DOHH2 (cell line): Measurements from ENCODE around the gene EPHB1.

Experiments
- H3F3A ChIP-seq: fragments of 200-600 bp; sonication (generic), shearing (Covaris generic); 2 replicates; pipeline ENCODE4 v1.6.0; 2016; ENCODE audit warnings: antibody characterized with exemption, mild to moderate bottlenecking; ENCODE audit not compliant: control insufficient read depth, insufficient read depth
- H3K27ac ChIP-seq: fragments of 200-600 bp; sonication (generic); 2 replicates; pipeline ENCODE4 v1.5.1; 2014; ENCODE audit warnings: low read depth, mild to moderate bottlenecking, low read length, moderate library complexity
- H3K27me3 ChIP-seq: fragments of 200-600 bp; sonication (generic); 2 replicates; pipeline ENCODE4 v1.6.1; 2014; ENCODE audit warnings: mild to moderate bottlenecking, low read length, mixed read lengths; ENCODE audit not compliant: control insufficient read depth
- H3K36me3 ChIP-seq: fragments of 200-600 bp; sonication (generic); 2 replicates; pipeline ENCODE4 v1.6.1; 2014; ENCODE audit warnings: mild to moderate bottlenecking, low read length, moderate library complexity, mixed read lengths; ENCODE audit not compliant: control insufficient read depth
- H3K4me1 ChIP-seq: fragments of 200-600 bp; sonication (generic); 2 replicates; pipeline ENCODE4 v1.6.1; 2014; ENCODE audit warnings: mild to moderate bottlenecking, low read length, mixed read lengths; ENCODE audit not compliant: control insufficient read depth
- H3K4me2 ChIP-seq: fragments of 200-600 bp; sonication (generic); 2 replicates; pipeline ENCODE4 v1.6.0; 2014; ENCODE audit warnings: mild to moderate bottlenecking, low read length, moderate library complexity
- H3K4me3 ChIP-seq: fragments of 200-600 bp; sonication (generic); 2 replicates; pipeline ENCODE4 v1.5.1; 2014; ENCODE audit warnings: mild to moderate bottlenecking, low read length, mixed read lengths
- H3K79me2 ChIP-seq: fragments of 200-600 bp; sonication (generic); 2 replicates; pipeline ENCODE4 v1.6.1; 2014; ENCODE audit warnings: mild to moderate bottlenecking, low read length, mixed read lengths; ENCODE audit not compliant: control insufficient read depth
- H3K9me2 ChIP-seq: fragments of 200-600 bp; sonication (generic); replicated peaks from 2 replicates; pipeline ENCODE4 v1.6.1; 2014; ENCODE audit warnings: mild to moderate bottlenecking, low read length, mixed read lengths; ENCODE audit not compliant: control insufficient read depth
- H3K9me3 ChIP-seq: fragments of 200-600 bp; sonication (generic); 2 replicates; pipeline ENCODE4 v1.6.1; 2014; ENCODE audit warnings: antibody characterized with exemption, low read length, mixed read lengths; ENCODE audit not compliant: control insufficient read depth, insufficient read depth
- H4K20me1 ChIP-seq: fragments of 200-600 bp; sonication (generic); 2 replicates; pipeline ENCODE4 v1.6.0; 2014; ENCODE audit warnings: low read depth, mild to moderate bottlenecking, antibody characterized with exemption, low read length, moderate library complexity; ENCODE audit not compliant: control insufficient read depth, insufficient read depth
- EZH2phosphoT487 ChIP-seq: fragments of 200-600 bp; sonication (generic); IDR thresholded peaks from 2 replicates; pipeline ENCODE4 v1.6.1; 2017; ENCODE audit warnings: borderline replicate concordance, mild to moderate bottlenecking, antibody characterized with exemption, low read length, moderate library complexity, mixed read lengths
- TF ChIP-seq, protein P1 (sequence below): fragments of 200-600 bp; sonication (generic); IDR thresholded peaks from one replicate; pipeline ENCODE4 v1.5.1; 2014; ENCODE audit warnings: antibody characterized with exemption, mild to moderate bottlenecking, low read depth, low read length; ENCODE audit not compliant: poor library complexity, severe bottlenecking

Gene EPHB1

DNA sequence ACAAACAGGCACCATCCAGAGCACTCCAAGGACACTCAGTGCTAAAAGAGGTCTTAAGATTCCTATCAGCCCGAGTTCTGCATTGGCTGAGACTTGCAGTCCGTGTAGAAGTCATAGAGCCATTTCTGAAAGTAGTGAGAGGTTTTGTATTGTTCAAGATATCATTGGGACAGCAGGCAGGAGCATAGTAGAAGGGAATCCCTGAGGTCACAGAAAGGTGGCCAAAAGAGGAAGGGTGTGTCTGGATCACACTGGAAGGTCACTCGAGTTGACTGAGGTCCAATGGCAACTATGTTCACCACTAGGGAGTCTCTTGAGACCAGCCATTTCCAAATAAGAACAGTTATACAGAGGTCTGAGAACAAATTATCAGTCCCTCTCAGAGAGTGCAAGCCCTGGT is 468.3 kb downstream of the EPHB1 start:
- Histone ChIP-seq H3K9me3 (no peaks in the 10 kb centered on the region), H3F3A (no peaks in the 10 kb centered on the region), H3K79me2 (no peaks in the 10 kb centered on the region), H3K27ac (no peak overlapping the region), H4K20me1 (no peaks in the 10 kb centered on the region), H3K9me2 (no peaks in the 10 kb centered on the region), H3K36me3 (no peaks in the 10 kb centered on the region), H3K4me2 (no peak overlapping the region), H3K27me3 (no peaks in the 10 kb centered on the region), H3K4me1 (no peaks in the 10 kb centered on the region), H3K4me3 (no peak overlapping the region)
- no peak for TF ChIP-seq EZH2phosphoT487
- TF ChIP-seq, protein P1, sequence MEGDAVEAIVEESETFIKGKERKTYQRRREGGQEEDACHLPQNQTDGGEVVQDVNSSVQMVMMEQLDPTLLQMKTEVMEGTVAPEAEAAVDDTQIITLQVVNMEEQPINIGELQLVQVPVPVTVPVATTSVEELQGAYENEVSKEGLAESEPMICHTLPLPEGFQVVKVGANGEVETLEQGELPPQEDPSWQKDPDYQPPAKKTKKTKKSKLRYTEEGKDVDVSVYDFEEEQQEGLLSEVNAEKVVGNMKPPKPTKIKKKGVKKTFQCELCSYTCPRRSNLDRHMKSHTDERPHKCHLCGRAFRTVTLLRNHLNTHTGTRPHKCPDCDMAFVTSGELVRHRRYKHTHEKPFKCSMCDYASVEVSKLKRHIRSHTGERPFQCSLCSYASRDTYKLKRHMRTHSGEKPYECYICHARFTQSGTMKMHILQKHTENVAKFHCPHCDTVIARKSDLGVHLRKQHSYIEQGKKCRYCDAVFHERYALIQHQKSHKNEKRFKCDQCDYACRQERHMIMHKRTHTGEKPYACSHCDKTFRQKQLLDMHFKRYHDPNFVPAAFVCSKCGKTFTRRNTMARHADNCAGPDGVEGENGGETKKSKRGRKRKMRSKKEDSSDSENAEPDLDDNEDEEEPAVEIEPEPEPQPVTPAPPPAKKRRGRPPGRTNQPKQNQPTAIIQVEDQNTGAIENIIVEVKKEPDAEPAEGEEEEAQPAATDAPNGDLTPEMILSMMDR: no peak

GRCh38 chr3:135267487-135267886 is 472.4 kb downstream of the EPHB1 start:
- H3K27me3 ChIP-seq: no peaks in the 10 kb centered on the region
- no peaks in the 10 kb centered on the region for H3K79me2 ChIP-seq
- no peaks in the 10 kb centered on the region for H3K9me2 ChIP-seq
- no peaks in the 10 kb centered on the region for H3F3A ChIP-seq
- no peaks in the 10 kb centered on the region for H3K9me3 ChIP-seq
- H3K36me3 ChIP-seq: no peaks in the 10 kb centered on the region
- H3K4me2 ChIP-seq: no peak overlapping the region
- H3K4me3 ChIP-seq: no peak overlapping the region
- H3K27ac ChIP-seq: no peak overlapping the region
- TF ChIP-seq, protein P1: no peak
- no peak for TF ChIP-seq EZH2phosphoT487
- no peaks in the 10 kb centered on the region for H3K4me1 ChIP-seq
- H4K20me1 ChIP-seq: no peaks in the 10 kb centered on the region

DNA sequence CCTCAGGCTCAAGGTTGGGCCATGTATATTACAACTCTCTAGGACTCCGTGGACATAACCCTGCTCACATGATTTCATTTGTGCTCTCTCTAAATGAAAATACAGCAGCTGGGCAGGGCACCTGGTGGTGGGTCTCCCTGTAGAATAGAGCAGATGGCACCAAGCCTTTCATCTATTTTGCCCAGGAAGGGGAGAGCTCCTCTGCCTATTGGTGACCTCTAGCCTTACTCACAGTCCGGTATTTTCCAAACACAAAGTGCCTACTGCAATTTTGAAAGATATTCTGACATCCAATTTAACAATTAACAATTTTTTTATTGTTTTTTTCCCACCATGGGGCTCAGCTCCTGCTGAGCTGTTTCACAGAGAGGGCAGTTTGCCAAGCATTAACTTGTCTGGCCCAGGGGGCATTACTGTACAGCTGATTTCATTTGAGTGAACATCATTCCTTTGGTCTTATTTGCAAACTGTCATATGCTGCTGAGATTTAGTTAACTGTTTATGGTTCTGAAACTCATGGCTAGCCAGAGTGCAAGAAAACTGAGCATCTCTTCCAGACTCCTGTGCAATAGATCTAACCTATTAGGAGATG is 474.0 kb downstream of the EPHB1 start:
- H3K9me3 ChIP-seq: no peaks in the 10 kb centered on the region
- H3K27ac ChIP-seq: no peak overlapping the region
- H3K9me2 ChIP-seq: no peaks in the 10 kb centered on the region
- no peaks in the 10 kb centered on the region for H3K27me3 ChIP-seq
- no peaks in the 10 kb centered on the region for H4K20me1 ChIP-seq
- no peak overlapping the region for H3K4me2 ChIP-seq
- H3K79me2 ChIP-seq: no peaks in the 10 kb centered on the region
- no peaks in the 10 kb centered on the region for H3K36me3 ChIP-seq
- no peaks in the 10 kb centered on the region for H3F3A ChIP-seq
- no peaks in the 10 kb centered on the region for H3K4me1 ChIP-seq
- H3K4me3 ChIP-seq: no peak overlapping the region
- no peak for TF ChIP-seq EZH2phosphoT487
- TF ChIP-seq, protein P1: no peak
